Keratinocyte (primary cell): Measurements from ENCODE around the gene RFTN1. TPM values are rescaled to one million over a fixed set of nuclear protein-coding genes. Genes with fewer than 3 reads are reported as not detected.

Experiments
- DNase-seq: peaks from one replicate; pipeline ENCODE4 v3.0.0-alpha.2; 2011; ENCODE audit warnings: low read depth, missing footprints, low spot score
- FAIRE-seq: peaks from 2 replicates; lab custom pipeline; 2011; peaks lifted over from hg19 to GRCh38; lab: Jason Lieb, UNC
- H2AFZ ChIP-seq: 2 replicates; pipeline ENCODE4 v1.6.0; 2012; ENCODE audit warnings: low read length, control low read depth, inconsistent platforms; ENCODE audit not compliant: control insufficient read depth
- H3K27ac ChIP-seq: 2 replicates; pipeline ENCODE4 v1.5.1; 2011; ENCODE audit warnings: low read length; ENCODE audit not compliant: control insufficient read depth, insufficient read depth
- H3K27me3 ChIP-seq: 3 replicates; pipeline ENCODE4 v1.6.0; 2011; ENCODE audit warnings: low read length; ENCODE audit not compliant: control insufficient read depth, insufficient read depth; ENCODE audit errors: extremely low read depth
- H3K36me3 ChIP-seq, 2 experiments: 2 replicates in 1 of 2; 3 replicates in 1 of 2; pipeline ENCODE4 v1.5.1; 2011; ENCODE audit warnings: low read length in 2 of 2, mild to moderate bottlenecking in 1 of 2; ENCODE audit not compliant: control insufficient read depth in 2 of 2, insufficient read depth in 2 of 2; ENCODE audit errors: extremely low read depth in 1 of 2
- H3K4me1 ChIP-seq: 3 replicates; pipeline ENCODE4 v1.5.1; 2011; ENCODE audit warnings: low read length; ENCODE audit not compliant: control insufficient read depth, insufficient read depth; ENCODE audit errors: extremely low read depth
- H3K4me2 ChIP-seq: 3 replicates; pipeline ENCODE4 v1.6.0; 2011; ENCODE audit warnings: low read depth, low read length; ENCODE audit not compliant: control insufficient read depth, insufficient read depth; ENCODE audit errors: extremely low read depth
- H3K4me3 ChIP-seq, 3 experiments: fragments of 200-600 bp in 1 of 3; sonication (generic) in 1 of 3; 2 replicates in 2 of 3; 3 replicates in 1 of 3; pipeline ENCODE4 v1.5.1; 2011 to 2016; ENCODE audit warnings: low read length in 3 of 3, mild to moderate bottlenecking in 3 of 3, control low read depth in 2 of 3, inconsistent platforms in 1 of 3, low read depth in 1 of 3, mixed read lengths in 1 of 3, mixed run types in 1 of 3, moderate library complexity in 1 of 3; ENCODE audit not compliant: control insufficient read depth in 2 of 3, insufficient read depth in 2 of 3; ENCODE audit errors: extremely low read depth in 1 of 3
- H3K79me2 ChIP-seq: 2 replicates; pipeline ENCODE4 v1.6.0; 2012; ENCODE audit warnings: low read length; ENCODE audit not compliant: control insufficient read depth, insufficient read depth
- H3K9ac ChIP-seq: 3 replicates; pipeline ENCODE4 v1.6.0; 2011; ENCODE audit warnings: low read length; ENCODE audit not compliant: control insufficient read depth, insufficient read depth; ENCODE audit errors: extremely low read depth
- H3K9me1 ChIP-seq: 3 replicates; pipeline ENCODE4 v1.6.0; 2011; ENCODE audit warnings: low read length; ENCODE audit not compliant: control insufficient read depth, insufficient read depth; ENCODE audit errors: extremely low read depth
- H3K9me3 ChIP-seq: 2 replicates; pipeline ENCODE4 v1.5.1; 2012; ENCODE audit warnings: low read depth, low read length; ENCODE audit not compliant: control insufficient read depth
- H4K20me1 ChIP-seq: 3 replicates; pipeline ENCODE4 v1.6.0; 2011; ENCODE audit warnings: low read length; ENCODE audit not compliant: control insufficient read depth, insufficient read depth; ENCODE audit errors: extremely low read depth
- CTCF ChIP-seq, 3 experiments: IDR thresholded peaks in 1 of 3; conservative IDR thresholded peaks in 1 of 3; optimal IDR thresholded peaks in 1 of 3; 2 replicates in 2 of 3; 3 replicates in 1 of 3; pipeline versions ENCODE3 to v1.5.1; 2011; ENCODE audit warnings: low read length in 3 of 3, mild to moderate bottlenecking in 3 of 3, moderate library complexity in 2 of 3, control low read depth in 1 of 3, inconsistent platforms in 1 of 3; ENCODE audit not compliant: insufficient read depth in 2 of 3; ENCODE audit errors: extremely low read depth in 1 of 3
- EZH2 ChIP-seq: IDR thresholded peaks from one replicate; pipeline ENCODE4 v1.6.1; 2012; ENCODE audit warnings: inconsistent platforms, mild to moderate bottlenecking, low read length, moderate library complexity
- dilution Hi-C: fragments of 300-500 bp; cut with MboI; formaldehyde crosslinking; loops from one replicate; pipeline ENCODE4 v1.7.0; 2020; ENCODE audit warnings: low sequenced_read_pairs; ENCODE audit not compliant: extremely low pct_ligation_motif_present
- polyA plus RNA-seq, 5 experiments: library from polyadenylated mRNA; depleted of rRNA in 3 of 5; stranded (reverse) in 3 of 5; stranded (forward) in 1 of 5; unstranded in 1 of 5; fragments of >200 nt; gene quantifications; 1 replicate in 1 of 5; 2 replicates in 3 of 5; 3 replicates in 1 of 5; pipeline versions ENCODE4 v1.2.1 to v1.2.3, GENCODE V29; 2011 to 2012; ENCODE audit warnings: missing spikeins in 2 of 5, low read depth in 1 of 5, low replicate concordance in 1 of 5

RFTN1 gene
- polyA plus RNA-seq, 1 donor (not counting 4 experiments of a cell fraction or from before 2014, with no cell fraction given) = 18.0 TPM

GRCh38 chr3:16402451-16402850 is 111.0 kb downstream of the RFTN1 start:
- Histone ChIP-seq H3K27ac (no peak overlapping the region), H4K20me1 (no peaks in the 10 kb centered on the region), H3K4me2 (no peak overlapping the region), H3K79me2 (no peaks in the 10 kb centered on the region), H3K4me1 (peaks cover 7% of the 10 kb centered on the region), H3K4me3 (no peak overlapping the region), H3K27me3 (no peaks in the 10 kb centered on the region), H3K9me3 (no peaks in the 10 kb centered on the region), H2AFZ (no peak overlapping the region), H3K9ac (no peak overlapping the region), H3K9me1 (no peaks in the 10 kb centered on the region), H3K36me3 (no peaks in the 10 kb centered on the region)
- dilution Hi-C loops = no loop called here
- FAIRE-seq (no peak), DNase-seq (no peak)
- TF ChIP-seq CTCF (optimal IDR thresholded peaks at IDR 0.05 in 1 of 3, IDR thresholded peaks at IDR 0.05 in 1 of 3, conservative IDR thresholded peaks at IDR 0.05 in 1 of 3; ENCODE audit: extremely low read depth in 1 of 3, insufficient read depth in 2 of 3, low read length in 3 of 3) = no peak
- TF ChIP-seq EZH2 = no peak

GRCh38 chr3:16401273-16401672 is 112.2 kb downstream of the RFTN1 start:
- no peak for TF ChIP-seq EZH2
- TF ChIP-seq CTCF (optimal IDR thresholded peaks at IDR 0.05 in 1 of 3, IDR thresholded peaks at IDR 0.05 in 1 of 3, conservative IDR thresholded peaks at IDR 0.05 in 1 of 3; ENCODE audit: extremely low read depth in 1 of 3, insufficient read depth in 2 of 3, low read length in 3 of 3) = no peak
- H3K79me2 ChIP-seq = no peaks in the 10 kb centered on the region
- no peaks in the 10 kb centered on the region for H3K27me3 ChIP-seq
- no peak overlapping the region for H2AFZ ChIP-seq
- H3K9ac ChIP-seq = no peak overlapping the region
- H3K4me2 ChIP-seq = no peak overlapping the region
- H3K27ac ChIP-seq = no peak overlapping the region
- H3K9me1 ChIP-seq = no peaks in the 10 kb centered on the region
- FAIRE-seq (no peak), DNase-seq (no peak)
- dilution Hi-C loops = no loop called here
- no peaks in the 10 kb centered on the region for H3K36me3 ChIP-seq
- H3K4me3 ChIP-seq = no peak overlapping the region
- no peaks in the 10 kb centered on the region for H3K9me3 ChIP-seq
- H3K4me1 ChIP-seq = peaks cover 7% of the 10 kb centered on the region
- no peaks in the 10 kb centered on the region for H4K20me1 ChIP-seq
